ENCODE measurements around the gene EIF4E3.
A peak's percentile ranks its signal among the peaks of the same experiment; 100 is the strongest.

The EIF4E3 gene

DNA sequence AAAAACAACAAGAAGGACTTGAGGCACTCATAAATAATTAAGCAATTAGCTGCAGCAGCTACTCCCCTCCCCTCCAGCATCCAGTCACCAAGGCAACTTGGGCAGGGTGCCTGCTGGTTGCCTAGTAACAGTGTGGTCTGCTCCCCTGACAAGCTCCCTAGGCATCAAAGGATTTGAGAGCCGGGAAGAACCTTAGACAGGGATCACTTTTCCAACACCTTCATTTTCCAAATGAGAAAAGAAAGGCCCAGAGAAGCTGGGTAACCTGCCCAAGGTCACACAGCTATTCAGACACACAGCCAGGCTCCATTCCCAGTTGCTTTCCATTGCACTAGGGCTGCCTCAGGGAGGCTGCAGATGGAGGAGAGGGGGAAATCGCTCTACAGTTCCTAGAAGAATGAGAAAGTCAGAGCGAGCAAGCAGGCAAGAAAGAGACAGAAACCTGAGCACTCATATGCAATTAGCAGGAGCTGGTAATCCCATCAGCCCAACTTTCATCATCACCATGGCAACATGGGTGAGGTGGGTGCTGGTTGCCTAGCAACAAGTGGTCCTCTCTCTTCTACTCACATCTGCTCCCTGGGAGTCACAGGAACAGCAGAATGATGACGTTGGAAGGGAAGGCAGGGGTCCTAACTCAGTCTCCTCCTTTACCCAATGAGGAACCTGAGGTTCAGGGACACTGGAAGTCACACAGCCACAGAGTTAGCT lies 3.6 kb upstream of the EIF4E3 start:
- no peaks in the 10 kb centered on the region for H3K36me3 ChIP-seq
- no peak overlapping the region for H3K4me3 ChIP-seq (ENCODE audit: low read depth, low read length)
- H3K9me3 ChIP-seq (ENCODE audit: severe bottlenecking), result no peaks in the 10 kb centered on the region
- no peak overlapping the region for H3K27ac ChIP-seq
- no peak for DNase-seq
- TF ChIP-seq, protein P1, sequence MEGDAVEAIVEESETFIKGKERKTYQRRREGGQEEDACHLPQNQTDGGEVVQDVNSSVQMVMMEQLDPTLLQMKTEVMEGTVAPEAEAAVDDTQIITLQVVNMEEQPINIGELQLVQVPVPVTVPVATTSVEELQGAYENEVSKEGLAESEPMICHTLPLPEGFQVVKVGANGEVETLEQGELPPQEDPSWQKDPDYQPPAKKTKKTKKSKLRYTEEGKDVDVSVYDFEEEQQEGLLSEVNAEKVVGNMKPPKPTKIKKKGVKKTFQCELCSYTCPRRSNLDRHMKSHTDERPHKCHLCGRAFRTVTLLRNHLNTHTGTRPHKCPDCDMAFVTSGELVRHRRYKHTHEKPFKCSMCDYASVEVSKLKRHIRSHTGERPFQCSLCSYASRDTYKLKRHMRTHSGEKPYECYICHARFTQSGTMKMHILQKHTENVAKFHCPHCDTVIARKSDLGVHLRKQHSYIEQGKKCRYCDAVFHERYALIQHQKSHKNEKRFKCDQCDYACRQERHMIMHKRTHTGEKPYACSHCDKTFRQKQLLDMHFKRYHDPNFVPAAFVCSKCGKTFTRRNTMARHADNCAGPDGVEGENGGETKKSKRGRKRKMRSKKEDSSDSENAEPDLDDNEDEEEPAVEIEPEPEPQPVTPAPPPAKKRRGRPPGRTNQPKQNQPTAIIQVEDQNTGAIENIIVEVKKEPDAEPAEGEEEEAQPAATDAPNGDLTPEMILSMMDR (IDR thresholded peaks at IDR 0.05; ENCODE audit: low read depth, low read length), result no peak
- no peaks in the 10 kb centered on the region for H3K27me3 ChIP-seq (ENCODE audit: insufficient read depth, low read depth, severe bottlenecking)

DNA sequence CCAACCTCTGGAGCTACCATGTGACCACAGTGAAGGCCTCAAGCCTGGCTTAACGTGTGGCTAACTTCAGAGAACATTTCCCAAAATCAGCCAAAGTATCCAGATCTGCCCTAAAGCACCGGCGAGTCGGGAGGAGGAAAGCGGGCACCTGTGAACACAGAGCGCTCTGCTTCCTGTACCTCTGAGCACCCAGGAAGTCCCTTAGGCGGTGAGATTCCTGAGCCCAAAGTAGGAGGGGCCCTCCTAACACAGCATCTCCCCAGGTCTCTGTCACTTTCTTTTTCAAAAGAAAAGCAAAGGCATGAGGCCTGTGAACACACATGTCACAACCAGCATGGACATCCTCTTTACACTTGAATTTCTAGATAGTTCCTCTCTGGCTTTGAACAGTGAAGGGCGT lies 944 bp upstream of the EIF4E3 start:
- Histone ChIP-seq H3K36me3 (no peaks in the 10 kb centered on the region), H3K27ac (no peak overlapping the region), H3K27me3 (ENCODE audit: insufficient read depth, low read depth, severe bottlenecking) (no peaks in the 10 kb centered on the region), H3K4me3 (ENCODE audit: low read depth, low read length) (no peak overlapping the region), H3K9me3 (ENCODE audit: severe bottlenecking) (no peaks in the 10 kb centered on the region)
- no peak for DNase-seq
- TF ChIP-seq, protein P1 (IDR thresholded peaks at IDR 0.05; ENCODE audit: low read depth, low read length), result no peak

DNA sequence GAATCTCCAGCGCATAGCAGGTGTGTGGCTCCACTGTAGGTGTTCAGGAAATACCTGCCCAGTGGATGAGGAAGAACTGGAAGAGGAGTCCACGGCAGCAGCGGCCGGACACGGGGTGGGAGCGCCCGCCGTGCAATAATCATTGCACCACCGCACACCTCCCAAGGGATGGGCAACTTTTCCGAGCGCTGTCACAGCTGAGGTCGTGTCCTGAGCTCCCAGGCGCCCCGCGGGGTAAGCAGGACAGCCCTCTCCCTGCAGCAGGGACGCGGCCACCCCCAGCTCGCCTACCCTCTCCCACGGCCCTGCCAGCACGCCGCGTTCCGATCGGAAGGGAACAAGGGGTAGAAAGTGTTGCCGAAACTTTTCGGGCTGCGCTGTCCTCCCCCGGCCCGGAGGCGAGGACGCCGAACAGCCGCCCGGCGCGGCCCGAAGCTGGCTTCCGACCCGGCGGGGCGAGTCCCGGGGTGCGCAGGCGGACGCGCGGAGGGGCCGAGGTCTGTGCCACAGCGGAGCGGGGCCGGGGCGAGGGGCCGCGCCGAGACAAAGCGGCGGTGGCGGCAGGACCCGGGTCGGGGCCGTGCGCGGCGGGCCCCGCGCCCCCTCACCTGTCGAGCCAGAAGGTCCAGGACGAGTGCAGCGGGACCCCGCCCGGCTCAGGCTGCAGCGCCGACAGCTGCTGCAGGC lies 475 bp downstream of the EIF4E3 start:
- no peaks in the 10 kb centered on the region for H3K9me3 ChIP-seq (ENCODE audit: severe bottlenecking)
- TF ChIP-seq, protein P1 (IDR thresholded peaks at IDR 0.05; ENCODE audit: low read depth, low read length), result no peak
- H3K4me3 ChIP-seq (ENCODE audit: low read depth, low read length), result peak overlapping the region; percentile 76
- no peaks in the 10 kb centered on the region for H3K36me3 ChIP-seq
- DNase-seq, result peak; percentile 55
- no peaks in the 10 kb centered on the region for H3K27me3 ChIP-seq (ENCODE audit: insufficient read depth, low read depth, severe bottlenecking)
- no peak overlapping the region for H3K27ac ChIP-seq

DNA sequence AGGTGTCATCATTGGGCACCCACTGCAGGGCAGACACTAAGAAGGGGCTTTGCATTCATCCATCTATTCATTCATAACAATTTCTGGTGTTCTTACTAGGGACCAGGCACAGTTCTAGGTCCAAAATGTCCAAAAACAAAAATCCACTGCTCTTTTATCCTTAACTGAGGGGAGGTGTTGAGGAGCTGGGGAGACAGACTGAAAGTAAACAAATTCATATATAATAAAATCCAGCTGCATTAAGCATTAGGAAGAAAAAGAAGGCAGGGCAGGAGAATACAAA lies 1.1 kb downstream of the EIF4E3 start:
- no peaks in the 10 kb centered on the region for H3K36me3 ChIP-seq
- H3K4me3 ChIP-seq (ENCODE audit: low read depth, low read length), result peak overlapping the region; percentile 76
- no peak for DNase-seq
- TF ChIP-seq, protein P1 (IDR thresholded peaks at IDR 0.05; ENCODE audit: low read depth, low read length), result no peak
- H3K27me3 ChIP-seq (ENCODE audit: insufficient read depth, low read depth, severe bottlenecking), result no peaks in the 10 kb centered on the region
- no peaks in the 10 kb centered on the region for H3K9me3 ChIP-seq (ENCODE audit: severe bottlenecking)
- H3K27ac ChIP-seq, result no peak overlapping the region

DNA sequence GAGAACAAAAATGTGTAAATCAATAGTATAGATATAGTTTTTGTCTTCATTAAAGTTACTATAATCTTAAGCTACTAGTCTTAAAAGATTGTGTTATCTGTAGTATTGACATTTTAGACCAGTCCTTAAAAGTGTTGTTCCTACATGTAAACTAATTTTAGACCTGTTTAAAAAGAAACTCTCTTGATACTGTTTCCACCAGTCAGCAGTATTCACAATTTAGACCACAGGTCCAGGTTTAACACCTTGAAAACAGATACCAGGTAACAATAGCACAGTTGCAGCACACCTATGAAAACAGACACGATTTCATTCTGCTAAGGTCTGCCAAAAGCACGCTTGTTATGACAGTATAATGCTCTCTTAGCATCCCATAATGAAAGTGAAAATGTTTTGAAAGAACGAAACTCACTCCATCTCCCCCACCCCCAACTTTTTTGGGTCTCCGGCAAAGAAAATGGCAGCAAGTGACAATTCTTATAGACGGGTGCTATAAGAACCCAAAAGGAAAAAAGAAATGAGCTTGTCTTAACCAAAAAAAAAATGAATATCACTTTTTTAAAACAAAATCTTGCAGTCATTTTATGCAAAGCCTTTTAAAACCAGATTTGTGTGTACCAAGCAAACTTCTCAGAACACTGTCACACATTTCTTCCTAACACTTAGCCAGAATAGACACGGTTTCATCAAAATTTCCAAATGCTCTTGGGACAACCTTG lies 1.6 kb downstream of the EIF4E3 start:
- no peak for DNase-seq
- Histone ChIP-seq H3K27me3 (ENCODE audit: insufficient read depth, low read depth, severe bottlenecking) (no peaks in the 10 kb centered on the region), H3K4me3 (ENCODE audit: low read depth, low read length) (no peak overlapping the region), H3K9me3 (ENCODE audit: severe bottlenecking) (no peaks in the 10 kb centered on the region), H3K36me3 (no peaks in the 10 kb centered on the region), H3K27ac (no peak overlapping the region)
- TF ChIP-seq, protein P1 (IDR thresholded peaks at IDR 0.05; ENCODE audit: low read depth, low read length), result no peak

Measured in WERI-Rb-1 (cell line).